Body of pancreas (tissue), 4 donors: ENCODE measurements around the gene CDT1. TPM values are rescaled to one million over a fixed set of nuclear protein-coding genes. Genes with fewer than 3 reads are reported as not detected.

Experiments used
- ATAC-seq: fragments of 150-250 bp; one replicate; pipeline ENCODE4 v1.9.1; 2016
- DNase-seq, 4 donors: peaks; one replicate each; pipeline ENCODE4 v3.0.0-alpha.2; 2019
- H3K27ac ChIP-seq, 4 donors: fragments of 200-600 bp; sonication (generic); 1 replicate in 3 of 4; 2 replicates in 1 of 4; pipeline versions ENCODE4 v1.5.1 to v1.6.1; 2016 to 2019; ENCODE audit warnings: mild to moderate bottlenecking in 1 of 4, mixed read lengths in 1 of 4, moderate library complexity in 1 of 4
- H3K27me3 ChIP-seq, 2 donors: fragments of 200-600 bp; sonication (generic); one replicate each; pipeline ENCODE4 v1.6.0; 2016; ENCODE audit warnings: mild to moderate bottlenecking in 1 of 2
- H3K36me3 ChIP-seq, 2 donors: fragments of 200-600 bp; sonication (generic); replicated peaks in 1 of 2; 2 replicates each; pipeline ENCODE4 v1.5.1; 2016; ENCODE audit warnings: low read depth in 2 of 2; ENCODE audit not compliant: insufficient read depth in 1 of 2
- H3K4me1 ChIP-seq: fragments of 200-600 bp; sonication (generic); one replicate; pipeline ENCODE4 v1.6.0; 2016
- H3K4me3 ChIP-seq, 2 donors: fragments of 200-600 bp; sonication (generic); 1 replicate in 1 of 2; 2 replicates in 1 of 2; pipeline ENCODE4 v1.5.1; 2016 to 2019
- H3K9me3 ChIP-seq, 3 donors: fragments of 200-600 bp; sonication (generic); 1 replicate in 2 of 3; 2 replicates in 1 of 3; pipeline ENCODE4 v1.5.1; 2016
- POLR2A ChIP-seq, 3 donors: fragments of 450-650 bp; IDR thresholded peaks; one replicate each; pipeline ENCODE4 v1.6.1; 2016; ENCODE audit warnings: antibody characterized with exemption in 3 of 3, mild to moderate bottlenecking in 2 of 3
- WGBS, 2 donors: methylation state at CpG; one replicate each; pipeline ENCODE4 v1.1.5; 2017; 5-methylcytosine and 5-hydroxymethylcytosine counted together
- intact Hi-C: fragments of 100-400 bp; cut with DNase I; formaldehyde crosslinking; loops from one replicate; pipeline ENCODE4 v1.15.1; 2023
- total RNA-seq, 2 donors: library from RNA; depleted of rRNA; stranded (reverse); fragments of >200 nt; gene quantifications; one replicate each; pipeline ENCODE4 v1.1.0, GENCODE V29; 2016
- TF ChIP-seq, protein P1 (sequence below), 7 experiments: fragments of 450-650 bp in 4 of 7; fragments of 200-600 bp in 3 of 7; sonication (generic) in 3 of 7; IDR thresholded peaks; one replicate each; pipeline ENCODE4 v1.5.1; 2016 to 2019; ENCODE audit warnings: antibody characterized with exemption in 7 of 7

CDT1 gene
- total RNA-seq, 2 donors from 2014 or later = 7.6 TPM; not detected in 1

DNA sequence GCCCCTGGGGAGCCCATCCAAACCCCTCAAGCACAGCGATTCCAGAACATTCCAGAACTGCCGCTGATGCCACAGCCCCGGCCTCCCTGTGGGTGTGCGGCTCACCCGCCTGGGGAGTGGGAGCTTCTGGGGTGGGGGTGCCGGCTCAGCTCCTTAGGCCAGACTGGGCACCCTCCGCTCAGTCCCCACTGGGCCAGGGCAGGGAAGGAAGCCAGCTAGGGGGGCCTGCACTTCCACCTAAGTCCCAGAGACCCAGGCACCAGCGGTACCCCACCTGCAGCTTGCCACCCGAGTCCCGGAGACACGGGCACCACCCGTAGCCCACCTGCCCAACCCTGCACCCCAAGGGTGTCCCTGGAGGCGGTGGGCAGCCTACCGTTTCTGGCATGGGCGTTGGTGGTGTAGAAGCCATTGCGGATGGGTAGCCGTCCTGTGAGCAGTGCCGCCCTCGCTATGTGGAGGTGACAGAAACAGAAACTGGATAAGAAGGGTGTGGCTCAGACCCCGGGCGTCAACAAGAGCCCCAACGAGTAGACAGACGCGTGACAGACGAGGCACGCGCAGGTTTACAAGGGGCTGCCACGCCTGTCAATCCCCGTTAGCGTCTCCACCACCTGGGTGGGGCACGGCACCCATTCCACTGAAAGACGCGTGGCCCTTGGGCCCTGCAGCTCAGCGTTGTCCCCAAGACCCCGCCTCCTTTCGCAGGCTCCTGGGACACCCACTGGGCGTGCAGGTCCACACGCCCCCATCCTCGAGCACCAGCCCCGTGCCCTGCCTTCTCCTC, 38.1 kb downstream of the CDT1 start:
- H3K27ac ChIP-seq = no peak overlapping the region
- H3K36me3 ChIP-seq = no peaks in the 10 kb centered on the region
- 88 to 94% methylated on average over 38 to 39 of the region's 40 CpGs for WGBS, 2 donors
- no peak for DNase-seq
- no peak overlapping the region for H3K4me3 ChIP-seq
- intact Hi-C loops = no loop called here
- TF ChIP-seq POLR2A (IDR thresholded peaks at IDR 0.05) = no peak
- TF ChIP-seq, protein P1, sequence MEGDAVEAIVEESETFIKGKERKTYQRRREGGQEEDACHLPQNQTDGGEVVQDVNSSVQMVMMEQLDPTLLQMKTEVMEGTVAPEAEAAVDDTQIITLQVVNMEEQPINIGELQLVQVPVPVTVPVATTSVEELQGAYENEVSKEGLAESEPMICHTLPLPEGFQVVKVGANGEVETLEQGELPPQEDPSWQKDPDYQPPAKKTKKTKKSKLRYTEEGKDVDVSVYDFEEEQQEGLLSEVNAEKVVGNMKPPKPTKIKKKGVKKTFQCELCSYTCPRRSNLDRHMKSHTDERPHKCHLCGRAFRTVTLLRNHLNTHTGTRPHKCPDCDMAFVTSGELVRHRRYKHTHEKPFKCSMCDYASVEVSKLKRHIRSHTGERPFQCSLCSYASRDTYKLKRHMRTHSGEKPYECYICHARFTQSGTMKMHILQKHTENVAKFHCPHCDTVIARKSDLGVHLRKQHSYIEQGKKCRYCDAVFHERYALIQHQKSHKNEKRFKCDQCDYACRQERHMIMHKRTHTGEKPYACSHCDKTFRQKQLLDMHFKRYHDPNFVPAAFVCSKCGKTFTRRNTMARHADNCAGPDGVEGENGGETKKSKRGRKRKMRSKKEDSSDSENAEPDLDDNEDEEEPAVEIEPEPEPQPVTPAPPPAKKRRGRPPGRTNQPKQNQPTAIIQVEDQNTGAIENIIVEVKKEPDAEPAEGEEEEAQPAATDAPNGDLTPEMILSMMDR (IDR thresholded peaks at IDR 0.05) = no peak
- no peaks in the 10 kb centered on the region for H3K4me1 ChIP-seq
- no peaks in the 10 kb centered on the region for H3K27me3 ChIP-seq
- no peaks in the 10 kb centered on the region for H3K9me3 ChIP-seq
- ATAC-seq = no peak

DNA sequence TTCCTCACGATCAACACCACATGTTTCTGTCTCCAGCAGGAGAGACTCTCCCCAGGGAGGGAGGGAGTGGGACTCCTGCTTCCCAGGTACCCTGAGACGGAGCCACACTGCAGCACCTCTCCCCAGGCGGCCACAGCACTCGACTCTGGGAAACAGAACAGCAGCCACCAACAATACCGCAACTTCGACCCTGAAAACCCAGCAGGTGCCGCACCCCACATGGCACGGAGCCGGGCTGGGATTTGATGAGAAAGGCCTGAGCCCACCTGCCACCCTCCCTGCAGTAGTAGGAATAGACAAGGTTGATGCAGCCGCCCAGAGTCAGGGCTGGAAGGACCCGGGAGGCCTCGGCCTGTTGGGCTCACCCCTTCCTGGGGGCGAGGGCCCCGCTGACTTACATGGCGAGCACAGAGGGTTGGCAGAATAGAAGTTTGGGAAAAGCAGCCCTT, 38.7 kb downstream of the CDT1 start:
- Histone ChIP-seq H3K36me3 (no peaks in the 10 kb centered on the region), H3K9me3 (no peaks in the 10 kb centered on the region), H3K4me3 (no peak overlapping the region), H3K4me1 (no peaks in the 10 kb centered on the region), H3K27ac (no peak overlapping the region), H3K27me3 (no peaks in the 10 kb centered on the region)
- DNase-seq (no peak), ATAC-seq (no peak)
- 85 to 88% methylated on average over 5 to 13 of the region's 15 CpGs for WGBS, 2 donors
- TF ChIP-seq, protein P1 (IDR thresholded peaks at IDR 0.05) = no peak
- TF ChIP-seq POLR2A (IDR thresholded peaks at IDR 0.05) = no peak
- intact Hi-C loops = no loop called here

DNA sequence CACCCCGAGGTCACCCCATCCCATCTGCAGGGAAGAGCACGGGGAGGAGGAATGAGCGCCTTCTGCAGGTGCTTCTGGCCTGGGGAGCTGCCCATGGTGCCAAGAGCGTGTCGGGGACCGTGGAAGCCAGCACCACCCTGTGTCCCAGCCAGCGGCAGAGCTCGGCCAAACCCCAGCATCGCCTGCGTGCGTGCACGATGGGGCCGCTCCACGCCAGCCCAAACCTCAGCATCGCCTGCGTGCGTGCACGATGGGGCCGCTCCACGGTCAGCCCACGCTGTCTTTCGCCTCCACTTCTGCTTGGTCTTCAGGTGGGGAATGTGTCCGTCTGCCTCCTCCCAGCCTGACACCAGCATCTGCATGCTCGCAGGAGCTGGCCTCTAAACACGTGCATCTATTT, 39.2 kb downstream of the CDT1 start:
- H3K36me3 ChIP-seq = no peaks in the 10 kb centered on the region
- WGBS, 2 donors = 91 to 94% methylated on average over 9 to 25 of the region's 25 CpGs
- H3K27me3 ChIP-seq = no peaks in the 10 kb centered on the region
- no peaks in the 10 kb centered on the region for H3K9me3 ChIP-seq
- no peak for ATAC-seq
- H3K4me3 ChIP-seq = no peak overlapping the region
- no peak for DNase-seq
- no peak for TF ChIP-seq POLR2A (IDR thresholded peaks at IDR 0.05)
- TF ChIP-seq, protein P1 (IDR thresholded peaks at IDR 0.05) = no peak
- H3K27ac ChIP-seq = no peak overlapping the region
- no peaks in the 10 kb centered on the region for H3K4me1 ChIP-seq
- intact Hi-C loops = no loop called here

DNA sequence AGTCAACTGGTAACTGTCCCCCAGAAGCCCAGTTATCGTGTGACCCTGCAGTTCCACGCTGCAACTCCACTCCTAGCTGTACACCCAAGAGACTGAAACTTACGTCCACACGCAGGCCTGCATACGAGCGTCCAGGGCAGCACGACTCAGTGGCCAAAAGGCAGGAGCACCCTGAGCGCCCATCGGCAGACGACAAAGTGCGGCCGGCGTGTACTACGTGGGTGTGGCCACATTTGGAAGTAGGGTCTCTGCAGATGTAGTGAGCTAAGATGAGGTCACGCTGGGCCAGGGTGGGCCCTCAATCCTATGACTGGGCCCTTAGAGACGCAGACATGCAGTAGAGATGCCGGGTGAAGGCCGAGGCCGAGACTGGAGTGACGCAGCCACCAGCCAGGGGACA, 39.7 kb downstream of the CDT1 start:
- Histone ChIP-seq H3K9me3 (no peaks in the 10 kb centered on the region), H3K4me3 (no peak overlapping the region), H3K27ac (no peak overlapping the region), H3K4me1 (no peaks in the 10 kb centered on the region), H3K27me3 (no peaks in the 10 kb centered on the region), H3K36me3 (no peaks in the 10 kb centered on the region)
- WGBS, 2 donors = 86 to 87% methylated on average over 19 to 20 of the region's 20 CpGs
- DNase-seq (no peak), ATAC-seq (no peak)
- intact Hi-C loops = no loop called here
- TF ChIP-seq, protein P1 (IDR thresholded peaks at IDR 0.05) = no peak
- no peak for TF ChIP-seq POLR2A (IDR thresholded peaks at IDR 0.05)
